ENCODE measurements around the gene ACKR2.

DNA sequence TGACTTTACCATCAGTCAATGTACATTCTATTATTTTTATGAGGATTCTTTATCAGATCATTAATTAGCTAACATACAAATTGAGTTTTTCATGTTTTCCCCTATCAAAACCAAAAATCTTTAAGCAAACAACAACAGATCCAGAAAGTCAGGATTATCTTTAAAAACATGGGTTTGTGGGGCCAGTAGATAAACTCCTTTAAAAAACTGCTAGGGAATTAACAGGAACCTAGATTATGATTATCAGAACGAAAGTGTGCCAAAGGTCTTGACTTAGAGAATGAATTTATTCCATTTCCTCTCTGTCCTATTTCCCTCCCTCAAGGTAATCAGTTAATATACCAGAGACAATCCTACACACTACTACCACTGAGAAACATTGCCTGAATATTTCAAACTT is 23.0 kb upstream of the ACKR2 start:
- TF ChIP-seq CTCF (conservative IDR thresholded peaks at IDR 0.05; ENCODE audit: low read length): no peak
- TF ChIP-seq EZH2phosphoT487 (IDR thresholded peaks at IDR 0.05; ENCODE audit: borderline replicate concordance): no peak
